HepG2 (cell line): Measurements from ENCODE around the gene GTF2F2. TPM values are rescaled to one million over a fixed set of nuclear protein-coding genes. Genes with fewer than 3 reads are reported as not detected.

ENCODE experiments used
- ARNT2 ChIP-seq: sonication (generic); formaldehyde crosslinking; IDR thresholded peaks from 2 replicates; pipeline ENCODE4 v1.8.0; 2022; ENCODE audit warnings: mild to moderate bottlenecking, low read depth, missing genetic modification reagents, moderate library complexity
- ATF7 ChIP-seq, 2 experiments: fragments of 450-650 bp in 1 of 2; sonication (generic) in 1 of 2; formaldehyde crosslinking in 1 of 2; IDR thresholded peaks; 2 replicates each; pipeline versions ENCODE4 v1.4.0 to v1.6.1; 2016 to 2020; ENCODE audit warnings: antibody characterized with exemption in 1 of 2, mild to moderate bottlenecking in 1 of 2, missing genetic modification reagents in 1 of 2
- HNRNPK ChIP-seq: fragments of 200-400 bp; formaldehyde crosslinking; IDR thresholded peaks from 2 replicates; pipeline ENCODE4 v1.6.1; 2018; ENCODE audit warnings: low read length, low read depth, moderate library complexity, mild to moderate bottlenecking; ENCODE audit not compliant: poor library complexity, severe bottlenecking
- HNRNPUL1 ChIP-seq: fragments of 200-400 bp; formaldehyde crosslinking; IDR thresholded peaks from 2 replicates; pipeline ENCODE4 v1.6.1; 2017; ENCODE audit warnings: low read depth, mild to moderate bottlenecking, low read length, moderate library complexity
- MBD4 ChIP-seq: IDR thresholded peaks from 2 replicates; pipeline ENCODE4 v1.6.1; 2012; ENCODE audit warnings: low read length, inconsistent platforms, borderline replicate concordance
- NCOR1 ChIP-seq: fragments of 200-600 bp; sonication (generic); IDR thresholded peaks from 2 replicates; pipeline ENCODE4 v1.7.0; 2017; ENCODE audit warnings: antibody characterized with exemption, low read length, borderline replicate concordance
- SALL1 ChIP-seq: sonication (generic); formaldehyde crosslinking; IDR thresholded peaks from 2 replicates; pipeline ENCODE4 v1.8.0; 2022; ENCODE audit warnings: mild to moderate bottlenecking, missing genetic modification reagents
- THYN1 ChIP-seq: sonication (generic); formaldehyde crosslinking; IDR thresholded peaks from 2 replicates; pipeline ENCODE4 v1.8.1; 2023; ENCODE audit warnings: low read depth, mild to moderate bottlenecking, moderate library complexity, missing genetic modification reagents, borderline replicate concordance
- YEATS4 ChIP-seq: sonication (generic); formaldehyde crosslinking; IDR thresholded peaks from 2 replicates; pipeline ENCODE4 v1.4.0; 2020; ENCODE audit warnings: missing genetic modification reagents, borderline replicate concordance
- ZMYM4 ChIP-seq: sonication (generic); formaldehyde crosslinking; IDR thresholded peaks from 2 replicates; pipeline ENCODE4 v1.8.1; 2023; ENCODE audit warnings: mild to moderate bottlenecking, missing genetic modification reagents
- ZNF101 ChIP-seq: sonication (generic); formaldehyde crosslinking; IDR thresholded peaks from 2 replicates; pipeline ENCODE4 v1.4.0; 2020; ENCODE audit warnings: mild to moderate bottlenecking, low read depth, missing genetic modification reagents, borderline replicate concordance
- ZNF292 ChIP-seq: sonication (generic); formaldehyde crosslinking; IDR thresholded peaks from 2 replicates; pipeline ENCODE4 v1.8.1; 2022; ENCODE audit warnings: mild to moderate bottlenecking, low read depth, missing genetic modification reagents, borderline replicate concordance
- ZNF644 ChIP-seq: IDR thresholded peaks from 2 replicates; pipeline ENCODE4 v1.6.1; 2016; ENCODE audit warnings: low read depth
- ZNF761 ChIP-seq: sonication (generic); formaldehyde crosslinking; conservative IDR thresholded peaks from 2 replicates; pipeline ENCODE4 v1.4.0; 2020; ENCODE audit warnings: mild to moderate bottlenecking, missing genetic modification reagents
- ZNF766 ChIP-seq: sonication (generic); formaldehyde crosslinking; IDR thresholded peaks from 2 replicates; pipeline ENCODE4 v1.5.0; 2020; ENCODE audit warnings: missing genetic modification reagents, borderline replicate concordance
- polyA plus RNA-seq, 8 experiments: library from polyadenylated mRNA; depleted of rRNA in 3 of 8; stranded (reverse) in 7 of 8; unstranded in 1 of 8; fragments of >200 nt; fragmentation: Illumina TruSeq in 4 of 8; extraction: Trizol in 4 of 8; gene quantifications; 2 replicates each; pipeline versions ENCODE4 v1.2.1 to v1.2.3, GENCODE V29; 2011 to 2016; ENCODE audit warnings: low read depth in 4 of 8, missing spikeins in 1 of 8, mixed read lengths in 1 of 8; ENCODE audit not compliant: insufficient read depth in 1 of 8
- total RNA-seq, 5 experiments: library from RNA; depleted of rRNA; stranded (reverse); fragments of >200 nt; fragmentation: Illumina TruSeq; extraction: Trizol; gene quantifications; 2 replicates each; pipeline ENCODE4 v1.2.3, GENCODE V29; 2016; ENCODE audit warnings: low read depth in 1 of 5
- TF ChIP-seq, protein P1 (sequence below): sonication (generic); formaldehyde crosslinking; IDR thresholded peaks from 2 replicates; pipeline ENCODE4 v1.5.1; 2020; ENCODE audit warnings: mild to moderate bottlenecking, missing genetic modification reagents, borderline replicate concordance
- TF ChIP-seq, protein P2 (sequence below): sonication (generic); formaldehyde crosslinking; IDR thresholded peaks from 2 replicates; pipeline ENCODE4 v1.4.0; 2020; ENCODE audit warnings: missing genetic modification reagents, borderline replicate concordance
- TF ChIP-seq, protein P3 (sequence below), 2 experiments: fragments of 450-650 bp in 1 of 2; sonication (generic) in 1 of 2; formaldehyde crosslinking; IDR thresholded peaks; 2 replicates each; pipeline versions ENCODE4 v1.5.0 to v1.8.0; 2020 to 2022; ENCODE audit warnings: mild to moderate bottlenecking in 1 of 2, missing genetic modification reagents in 1 of 2

GTF2F2 gene
- total and polyA plus RNA-seq, 2 of the 13 experiments (the other 11 are each of a cell fraction or from before 2014, with no cell fraction given) = 10.6 to 32.8 TPM

DNA sequence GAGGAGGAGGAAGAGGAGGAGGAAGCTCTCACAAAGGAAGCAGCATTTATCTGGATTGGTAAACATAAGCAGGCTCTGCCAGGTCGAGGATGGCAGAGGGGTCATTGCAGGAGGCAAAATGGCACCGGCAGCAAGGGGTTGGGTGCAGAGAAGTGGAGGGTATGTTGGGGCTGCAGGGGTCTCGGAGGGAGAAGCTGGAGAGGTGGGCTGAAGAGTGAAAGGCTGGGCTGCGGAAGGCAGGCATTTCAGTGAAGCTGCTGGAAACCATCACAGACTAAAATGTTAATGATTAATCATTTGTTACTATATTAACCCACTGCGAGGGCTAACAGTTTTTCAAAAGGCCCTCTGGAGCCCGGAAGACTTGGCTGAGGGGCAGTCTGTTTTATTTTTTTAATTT, 196.0 kb downstream of the GTF2F2 start (continued):
- TF ChIP-seq, protein P1, sequence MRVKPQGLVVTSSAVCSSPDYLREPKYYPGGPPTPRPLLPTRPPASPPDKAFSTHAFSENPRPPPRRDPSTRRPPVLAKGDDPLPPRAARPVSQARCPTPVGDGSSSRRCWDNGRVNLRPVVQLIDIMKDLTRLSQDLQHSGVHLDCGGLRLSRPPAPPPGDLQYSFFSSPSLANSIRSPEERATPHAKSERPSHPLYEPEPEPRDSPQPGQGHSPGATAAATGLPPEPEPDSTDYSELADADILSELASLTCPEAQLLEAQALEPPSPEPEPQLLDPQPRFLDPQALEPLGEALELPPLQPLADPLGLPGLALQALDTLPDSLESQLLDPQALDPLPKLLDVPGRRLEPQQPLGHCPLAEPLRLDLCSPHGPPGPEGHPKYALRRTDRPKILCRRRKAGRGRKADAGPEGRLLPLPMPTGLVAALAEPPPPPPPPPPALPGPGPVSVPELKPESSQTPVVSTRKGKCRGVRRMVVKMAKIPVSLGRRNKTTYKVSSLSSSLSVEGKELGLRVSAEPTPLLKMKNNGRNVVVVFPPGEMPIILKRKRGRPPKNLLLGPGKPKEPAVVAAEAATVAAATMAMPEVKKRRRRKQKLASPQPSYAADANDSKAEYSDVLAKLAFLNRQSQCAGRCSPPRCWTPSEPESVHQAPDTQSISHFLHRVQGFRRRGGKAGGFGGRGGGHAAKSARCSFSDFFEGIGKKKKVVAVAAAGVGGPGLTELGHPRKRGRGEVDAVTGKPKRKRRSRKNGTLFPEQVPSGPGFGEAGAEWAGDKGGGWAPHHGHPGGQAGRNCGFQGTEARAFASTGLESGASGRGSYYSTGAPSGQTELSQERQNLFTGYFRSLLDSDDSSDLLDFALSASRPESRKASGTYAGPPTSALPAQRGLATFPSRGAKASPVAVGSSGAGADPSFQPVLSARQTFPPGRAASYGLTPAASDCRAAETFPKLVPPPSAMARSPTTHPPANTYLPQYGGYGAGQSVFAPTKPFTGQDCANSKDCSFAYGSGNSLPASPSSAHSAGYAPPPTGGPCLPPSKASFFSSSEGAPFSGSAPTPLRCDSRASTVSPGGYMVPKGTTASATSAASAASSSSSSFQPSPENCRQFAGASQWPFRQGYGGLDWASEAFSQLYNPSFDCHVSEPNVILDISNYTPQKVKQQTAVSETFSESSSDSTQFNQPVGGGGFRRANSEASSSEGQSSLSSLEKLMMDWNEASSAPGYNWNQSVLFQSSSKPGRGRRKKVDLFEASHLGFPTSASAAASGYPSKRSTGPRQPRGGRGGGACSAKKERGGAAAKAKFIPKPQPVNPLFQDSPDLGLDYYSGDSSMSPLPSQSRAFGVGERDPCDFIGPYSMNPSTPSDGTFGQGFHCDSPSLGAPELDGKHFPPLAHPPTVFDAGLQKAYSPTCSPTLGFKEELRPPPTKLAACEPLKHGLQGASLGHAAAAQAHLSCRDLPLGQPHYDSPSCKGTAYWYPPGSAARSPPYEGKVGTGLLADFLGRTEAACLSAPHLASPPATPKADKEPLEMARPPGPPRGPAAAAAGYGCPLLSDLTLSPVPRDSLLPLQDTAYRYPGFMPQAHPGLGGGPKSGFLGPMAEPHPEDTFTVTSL = no peak
- TF ChIP-seq ZMYM4 (peak; percentile 54; the same call in 1 of the 2 replicates), ATF7 (IDR thresholded peaks at IDR 0.05) (no peak), ATF7 (CRISPR knock-in tag; IDR thresholded peaks at IDR 0.05) (no peak), ZNF766 (CRISPR knock-in tag) (no peak), ZNF292 (CRISPR knock-in tag) (0 out of 2 replicates have a peak, but pooled peaks have one; percentile 24), THYN1 (no peak), MBD4 (no peak), HNRNPUL1 (peak; percentile 97), SALL1 (peak; percentile 55), HNRNPK (peak; percentile 8), ZNF761 (CRISPR knock-in tag) (0 out of 2 replicates have a peak, but pooled peaks have one; percentile 24), ZNF101 (CRISPR knock-in tag) (no peak), YEATS4 (no peak), ZNF644 (CRISPR knock-in tag) (0 out of 2 replicates have a peak, but pooled peaks have one; percentile 15), ARNT2 (CRISPR knock-in tag) (no peak), NCOR1 (no peak; the same call in 1 of the 2 replicates)
- TF ChIP-seq, protein P2, sequence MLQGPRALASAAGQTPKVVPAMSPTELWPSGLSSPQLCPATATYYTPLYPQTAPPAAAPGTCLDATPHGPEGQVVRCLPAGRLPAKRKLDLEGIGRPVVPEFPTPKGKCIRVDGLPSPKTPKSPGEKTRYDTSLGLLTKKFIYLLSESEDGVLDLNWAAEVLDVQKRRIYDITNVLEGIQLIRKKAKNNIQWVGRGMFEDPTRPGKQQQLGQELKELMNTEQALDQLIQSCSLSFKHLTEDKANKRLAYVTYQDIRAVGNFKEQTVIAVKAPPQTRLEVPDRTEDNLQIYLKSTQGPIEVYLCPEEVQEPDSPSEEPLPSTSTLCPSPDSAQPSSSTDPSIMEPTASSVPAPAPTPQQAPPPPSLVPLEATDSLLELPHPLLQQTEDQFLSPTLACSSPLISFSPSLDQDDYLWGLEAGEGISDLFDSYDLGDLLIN (CRISPR knock-in tag) = no peak
- TF ChIP-seq, protein P3, sequence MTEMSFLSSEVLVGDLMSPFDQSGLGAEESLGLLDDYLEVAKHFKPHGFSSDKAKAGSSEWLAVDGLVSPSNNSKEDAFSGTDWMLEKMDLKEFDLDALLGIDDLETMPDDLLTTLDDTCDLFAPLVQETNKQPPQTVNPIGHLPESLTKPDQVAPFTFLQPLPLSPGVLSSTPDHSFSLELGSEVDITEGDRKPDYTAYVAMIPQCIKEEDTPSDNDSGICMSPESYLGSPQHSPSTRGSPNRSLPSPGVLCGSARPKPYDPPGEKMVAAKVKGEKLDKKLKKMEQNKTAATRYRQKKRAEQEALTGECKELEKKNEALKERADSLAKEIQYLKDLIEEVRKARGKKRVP (CRISPR knock-in tag; IDR thresholded peaks at IDR 0.05) = no peak
